Nephron (organoid): ENCODE results near the gene THRA.
A peak's percentile ranks its signal among the peaks of the same experiment; 100 is the strongest.

Source experiments
- H3K27ac Mint-ChIP-seq, 3 experiments: 2 replicates each; pipeline ENCODE4 v1.8.0; 2020; ENCODE audit warnings: mixed read lengths in 3 of 3, mild to moderate bottlenecking in 2 of 3, moderate library complexity in 1 of 3
- H3K27me3 Mint-ChIP-seq: 2 replicates; pipeline ENCODE4 v1.8.0; 2021; ENCODE audit warnings: low read depth, mild to moderate bottlenecking, moderate library complexity, mixed read lengths
- H3K36me3 Mint-ChIP-seq: 2 replicates; pipeline ENCODE4 v1.8.0; 2020; ENCODE audit warnings: low read depth, mixed read lengths
- H3K4me1 Mint-ChIP-seq: 2 replicates; pipeline ENCODE4 v1.8.0; 2020; ENCODE audit warnings: mixed read lengths
- H3K4me3 Mint-ChIP-seq, 3 experiments: 2 replicates each; pipeline ENCODE4 v1.8.0; 2020; ENCODE audit warnings: mild to moderate bottlenecking in 3 of 3, mixed read lengths in 3 of 3, moderate library complexity in 2 of 3
- H3K9me3 Mint-ChIP-seq: 2 replicates; pipeline ENCODE4 v1.8.0; 2020; ENCODE audit warnings: mixed read lengths
- TF ChIP-seq, protein P1 (sequence below), 3 experiments: fragments of 200-600 bp; sonication (generic); IDR thresholded peaks; one replicate each; pipeline ENCODE4 v1.5.0; 2021; ENCODE audit warnings: antibody characterized with exemption in 3 of 3; ENCODE audit not compliant: unreplicated experiment in 3 of 3

The THRA gene

GRCh38 chr17:40093005-40093579 lies 30.3 kb downstream of the THRA start:
- Mint-ChIP-seq H3K9me3 (no peaks in the 10 kb centered on the region), H3K4me1 (peaks cover 54% of the 10 kb centered on the region)

GRCh38 chr17:40093580-40094201 lies 30.9 kb downstream of the THRA start:
- Mint-ChIP-seq H3K9me3 (no peaks in the 10 kb centered on the region), H3K4me3 (no peak overlapping the region), H3K4me1 (peaks cover 60% of the 10 kb centered on the region), H3K36me3 (peaks cover 26% of the 10 kb centered on the region), H3K27ac (peak overlapping the region; percentile 51 to 72 (median 70)), H3K27me3 (no peaks in the 10 kb centered on the region)
- TF ChIP-seq, protein P1, sequence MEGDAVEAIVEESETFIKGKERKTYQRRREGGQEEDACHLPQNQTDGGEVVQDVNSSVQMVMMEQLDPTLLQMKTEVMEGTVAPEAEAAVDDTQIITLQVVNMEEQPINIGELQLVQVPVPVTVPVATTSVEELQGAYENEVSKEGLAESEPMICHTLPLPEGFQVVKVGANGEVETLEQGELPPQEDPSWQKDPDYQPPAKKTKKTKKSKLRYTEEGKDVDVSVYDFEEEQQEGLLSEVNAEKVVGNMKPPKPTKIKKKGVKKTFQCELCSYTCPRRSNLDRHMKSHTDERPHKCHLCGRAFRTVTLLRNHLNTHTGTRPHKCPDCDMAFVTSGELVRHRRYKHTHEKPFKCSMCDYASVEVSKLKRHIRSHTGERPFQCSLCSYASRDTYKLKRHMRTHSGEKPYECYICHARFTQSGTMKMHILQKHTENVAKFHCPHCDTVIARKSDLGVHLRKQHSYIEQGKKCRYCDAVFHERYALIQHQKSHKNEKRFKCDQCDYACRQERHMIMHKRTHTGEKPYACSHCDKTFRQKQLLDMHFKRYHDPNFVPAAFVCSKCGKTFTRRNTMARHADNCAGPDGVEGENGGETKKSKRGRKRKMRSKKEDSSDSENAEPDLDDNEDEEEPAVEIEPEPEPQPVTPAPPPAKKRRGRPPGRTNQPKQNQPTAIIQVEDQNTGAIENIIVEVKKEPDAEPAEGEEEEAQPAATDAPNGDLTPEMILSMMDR (IDR thresholded peaks at IDR 0.05; ENCODE audit: unreplicated experiment in 3 of 3), result no peak

More at GRCh38 chr17:40093005-40093579, 30.3 kb downstream of the THRA start:
- TF ChIP-seq, protein P1 (IDR thresholded peaks at IDR 0.05; ENCODE audit: unreplicated experiment in 3 of 3), result no peak
- Mint-ChIP-seq H3K4me3 (no peak overlapping the region), H3K27me3 (no peaks in the 10 kb centered on the region), H3K27ac (peak overlapping the region; percentile 59 to 72 (median 70)), H3K36me3 (peaks cover 30% of the 10 kb centered on the region)

- Mint-ChIP-seq H3K36me3 (peaks cover 20% of the 10 kb centered on the region), H3K27ac (peak overlapping the region in 1 of 3 experiments; percentile 48), H3K4me1 (peaks cover 60% of the 10 kb centered on the region), H3K9me3 (no peaks in the 10 kb centered on the region), H3K27me3 (no peaks in the 10 kb centered on the region), H3K4me3 (no peak overlapping the region)
- TF ChIP-seq, protein P1 (IDR thresholded peaks at IDR 0.05; ENCODE audit: unreplicated experiment in 3 of 3), result no peak
These were observed 32.1 kb downstream of the THRA start for GRCh38 chr17:40094874-40095273.

GRCh38 chr17:40095351-40095943 lies 32.7 kb downstream of the THRA start:
- H3K36me3 Mint-ChIP-seq, result peaks cover 18% of the 10 kb centered on the region
- peak overlapping the region in 1 of 3 experiments; percentile 48 for H3K27ac Mint-ChIP-seq
- peaks cover 59% of the 10 kb centered on the region for H3K4me1 Mint-ChIP-seq
- TF ChIP-seq, protein P1 (IDR thresholded peaks at IDR 0.05; ENCODE audit: unreplicated experiment in 3 of 3), result no peak
- H3K9me3 Mint-ChIP-seq, result no peaks in the 10 kb centered on the region
- no peak overlapping the region for H3K4me3 Mint-ChIP-seq
- no peaks in the 10 kb centered on the region for H3K27me3 Mint-ChIP-seq

- Mint-ChIP-seq H3K9me3 (no peaks in the 10 kb centered on the region), H3K27me3 (no peaks in the 10 kb centered on the region), H3K4me1 (peaks cover 63% of the 10 kb centered on the region), H3K4me3 (peak overlapping the region in 2 of 3 experiments; percentile 9 to 33), H3K27ac (peak overlapping the region; percentile 23 to 67 (median 48)), H3K36me3 (peaks cover 18% of the 10 kb centered on the region)
- TF ChIP-seq, protein P1 (IDR thresholded peaks at IDR 0.05; ENCODE audit: unreplicated experiment in 3 of 3), result no peak
These were observed 33.4 kb downstream of the THRA start for GRCh38 chr17:40095944-40096791.
